Neural cell (in vitro differentiated cells): Measurements from ENCODE around the gene PRDX5. TPM values are rescaled to one million over a fixed set of nuclear protein-coding genes. Genes with fewer than 3 reads are reported as not detected.

Experiments
- H2AFZ ChIP-seq: fragments of 200-600, 300-800 bp; sonication (generic), shearing (Covaris generic); 2 replicates; pipeline ENCODE4 v1.6.0; 2014; ENCODE audit warnings: low read depth, mild to moderate bottlenecking, antibody characterized with exemption, low read length, moderate library complexity
- H3F3A ChIP-seq: fragments of 200-600 bp; shearing (Covaris generic); 2 replicates; pipeline ENCODE4 v1.6.1; 2016; ENCODE audit warnings: mild to moderate bottlenecking, moderate library complexity, mixed read lengths, antibody characterized with exemption, low read length; ENCODE audit not compliant: insufficient read depth, poor library complexity, severe bottlenecking
- H3K27ac ChIP-seq: fragments of 200-600, 300-800 bp; sonication (generic), shearing (Covaris generic); 2 replicates; pipeline ENCODE4 v1.5.1; 2014; ENCODE audit warnings: mild to moderate bottlenecking, low read length, moderate library complexity
- H3K27me3 ChIP-seq: fragments of 300-800, 200-600 bp; sonication (generic), shearing (Covaris generic); 2 replicates; pipeline ENCODE4 v1.6.0; 2014; ENCODE audit warnings: mild to moderate bottlenecking, low read depth, low read length, moderate library complexity; ENCODE audit not compliant: insufficient read depth
- H3K36me3 ChIP-seq: fragments of 300-800, 200-600 bp; sonication (generic), shearing (Covaris generic); 2 replicates; pipeline ENCODE4 v1.5.1; 2014; ENCODE audit warnings: mild to moderate bottlenecking, antibody characterized with exemption, low read length, moderate library complexity; ENCODE audit not compliant: insufficient read depth
- H3K4me2 ChIP-seq: fragments of 300-800, 200-600 bp; sonication (generic), shearing (Covaris generic); 2 replicates; pipeline ENCODE4 v1.6.0; 2014; ENCODE audit warnings: mild to moderate bottlenecking, low read length
- H3K4me3 ChIP-seq: fragments of 300-800, 200-600 bp; sonication (generic), shearing (Covaris generic); 2 replicates; pipeline ENCODE4 v1.5.1; 2014; ENCODE audit warnings: mild to moderate bottlenecking, low read length, moderate library complexity
- H3K79me2 ChIP-seq: fragments of 200-600 bp; shearing (Covaris generic); replicated peaks from 2 replicates; pipeline ENCODE4 v1.6.0; 2014; ENCODE audit warnings: mild to moderate bottlenecking, low read length, moderate library complexity; ENCODE audit not compliant: insufficient read depth
- H3K9ac ChIP-seq: fragments of 300-800, 200-600 bp; sonication (generic), shearing (Covaris generic); 2 replicates; pipeline ENCODE4 v1.6.1; 2016; ENCODE audit warnings: mild to moderate bottlenecking, low read length, mixed read lengths
- H3K9me2 ChIP-seq: fragments of 200-600 bp; shearing (Covaris generic); 2 replicates; pipeline ENCODE4 v1.6.1; 2016; ENCODE audit warnings: mild to moderate bottlenecking, low read length, mixed read lengths; ENCODE audit not compliant: insufficient read depth
- H3K9me3 ChIP-seq: fragments of 200-600, 300-800 bp; sonication (generic), shearing (Covaris generic); 2 replicates; pipeline ENCODE4 v1.6.1; 2016; ENCODE audit warnings: mild to moderate bottlenecking, mixed run types, low read length, moderate library complexity, mixed read lengths
- H4K20me1 ChIP-seq: fragments of 200-600 bp; shearing (Covaris generic); 2 replicates; pipeline ENCODE4 v1.6.1; 2016; ENCODE audit warnings: mild to moderate bottlenecking, mixed run types; ENCODE audit not compliant: insufficient read depth
- CTCF ChIP-seq: fragments of 450-650 bp; IDR thresholded peaks from 2 replicates; pipeline ENCODE4 v1.5.1; 2014; ENCODE audit warnings: antibody characterized with exemption, mild to moderate bottlenecking, moderate library complexity; ENCODE audit not compliant: poor library complexity, severe bottlenecking
- EP300 ChIP-seq: fragments of 450-650 bp; conservative IDR thresholded peaks from 2 replicates; pipeline ENCODE4 v1.6.1; 2014; ENCODE audit warnings: antibody characterized with exemption, mild to moderate bottlenecking, moderate library complexity; ENCODE audit not compliant: poor library complexity, severe bottlenecking
- EZH2 ChIP-seq: fragments of 200-600, 300-800 bp; shearing (Covaris generic), sonication (generic); IDR thresholded peaks from 2 replicates; pipeline ENCODE4 v1.6.1; 2014; ENCODE audit warnings: antibody characterized with exemption, low read length, borderline replicate concordance, mild to moderate bottlenecking; ENCODE audit not compliant: insufficient read depth, poor library complexity, severe bottlenecking
- MXI1 ChIP-seq: fragments of 450-650 bp; conservative IDR thresholded peaks from 2 replicates; pipeline ENCODE4 v1.6.1; 2014; ENCODE audit warnings: antibody characterized with exemption, mild to moderate bottlenecking; ENCODE audit not compliant: poor library complexity, severe bottlenecking
- POLR2AphosphoS5 ChIP-seq: IDR thresholded peaks from 2 replicates; pipeline ENCODE4 v1.6.1; 2012
- RAD21 ChIP-seq: fragments of 450-650 bp; conservative IDR thresholded peaks from 2 replicates; pipeline ENCODE4 v1.6.1; 2014; ENCODE audit warnings: antibody characterized with exemption, mild to moderate bottlenecking, moderate library complexity
- REST ChIP-seq: IDR thresholded peaks from 2 replicates; pipeline ENCODE4 v1.6.1; 2012; ENCODE audit warnings: borderline replicate concordance
- SMC3 ChIP-seq: fragments of 450-650 bp; conservative IDR thresholded peaks from 2 replicates; pipeline ENCODE4 v1.6.1; 2014; ENCODE audit warnings: antibody characterized with exemption, mild to moderate bottlenecking, moderate library complexity; ENCODE audit not compliant: poor library complexity
- TAF1 ChIP-seq: IDR thresholded peaks from 2 replicates; pipeline ENCODE4 v1.6.1; 2012; ENCODE audit warnings: low read depth
- polyA plus RNA-seq: library from polyadenylated mRNA; depleted of rRNA; stranded (reverse); fragments of >200 nt; gene quantifications from 2 replicates; pipeline ENCODE4 v1.2.3, GENCODE V29; 2014

Gene PRDX5
- polyA plus RNA-seq, 1 donor from 2014 or later, result 452 TPM

DNA sequence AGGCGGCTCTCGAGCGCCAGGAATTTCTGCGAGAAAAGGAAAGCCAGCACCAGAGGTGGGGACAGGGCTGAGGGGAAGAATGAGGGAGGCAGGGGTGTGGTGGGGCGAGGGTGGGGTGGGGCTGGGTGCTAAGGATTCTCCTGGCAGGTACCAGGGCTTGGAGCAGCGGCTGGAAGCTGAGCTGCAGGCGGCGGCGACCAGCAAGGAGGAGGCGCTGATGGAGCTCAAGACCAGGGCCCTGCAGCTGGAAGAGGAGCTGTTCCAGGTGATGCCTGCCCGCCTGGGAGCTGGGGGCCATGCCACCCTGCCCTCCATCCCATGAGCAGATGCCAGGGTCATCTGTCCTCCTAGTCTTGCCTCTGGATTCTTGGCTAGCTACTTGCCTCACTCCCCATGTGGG lies 31.5 kb downstream of the PRDX5 start:
- no peaks in the 10 kb centered on the region for H3K79me2 ChIP-seq
- TF ChIP-seq CTCF, result no peak
- TF ChIP-seq RAD21, result no peak
- no peak for TF ChIP-seq EP300
- TF ChIP-seq MXI1, result no peak
- no peak for TF ChIP-seq TAF1
- no peak for TF ChIP-seq SMC3
- no peak for TF ChIP-seq REST
- TF ChIP-seq EZH2, result no peak
- TF ChIP-seq POLR2AphosphoS5, result no peak
- no peak overlapping the region for H3K27ac ChIP-seq

DNA sequence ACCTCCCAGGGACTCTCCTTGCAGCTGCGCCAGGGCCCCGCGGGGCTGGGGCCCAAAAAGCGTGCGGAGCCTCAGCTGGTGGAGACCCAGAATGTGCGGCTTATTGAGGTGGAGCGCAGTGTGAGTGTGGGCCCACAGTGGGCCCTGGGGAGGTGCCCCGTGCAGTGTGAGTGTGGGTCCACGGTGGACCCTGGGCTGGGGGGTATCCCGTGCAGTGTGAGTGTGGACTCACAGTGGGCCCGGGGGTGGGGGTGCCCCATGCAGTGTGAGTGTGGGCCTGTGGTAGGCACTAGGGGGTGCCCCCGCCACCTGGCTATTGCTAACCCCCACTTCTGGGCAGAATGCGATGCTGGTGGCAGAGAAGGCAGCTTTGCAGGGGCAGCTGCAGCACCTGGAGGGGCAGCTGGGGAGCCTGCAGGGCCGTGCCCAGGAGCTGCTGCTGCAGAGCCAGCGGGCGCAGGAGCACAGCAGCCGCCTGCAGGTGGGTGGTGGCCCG lies 33.3 kb downstream of the PRDX5 start:
- H3K9me2 ChIP-seq, result no peaks in the 10 kb centered on the region
- no peaks in the 10 kb centered on the region for H3K9me3 ChIP-seq
- no peak overlapping the region for H3K27ac ChIP-seq
- no peaks in the 10 kb centered on the region for H3K36me3 ChIP-seq
- H3F3A ChIP-seq, result no peaks in the 10 kb centered on the region
- no peaks in the 10 kb centered on the region for H3K27me3 ChIP-seq
- no peak overlapping the region for H3K4me2 ChIP-seq
- no peaks in the 10 kb centered on the region for H3K79me2 ChIP-seq
- H2AFZ ChIP-seq, result no peak overlapping the region
- H3K9ac ChIP-seq, result no peak overlapping the region
- no peak overlapping the region for H3K4me3 ChIP-seq
- H4K20me1 ChIP-seq, result no peaks in the 10 kb centered on the region
- TF ChIP-seq SMC3, result no peak
- no peak for TF ChIP-seq EP300
- TF ChIP-seq POLR2AphosphoS5, result no peak
- no peak for TF ChIP-seq CTCF
- TF ChIP-seq RAD21, result no peak
- TF ChIP-seq EZH2, result no peak
- no peak for TF ChIP-seq TAF1
- no peak for TF ChIP-seq REST
- no peak for TF ChIP-seq MXI1

More for the DNA sequence above, 31.5 kb downstream of the PRDX5 start:
- H3K36me3 ChIP-seq, result no peaks in the 10 kb centered on the region
- no peaks in the 10 kb centered on the region for H3K9me2 ChIP-seq
- no peak overlapping the region for H3K4me2 ChIP-seq
- no peaks in the 10 kb centered on the region for H3K9me3 ChIP-seq
- no peak overlapping the region for H3K4me3 ChIP-seq
- H3K9ac ChIP-seq, result no peak overlapping the region
- no peaks in the 10 kb centered on the region for H4K20me1 ChIP-seq
- H3K27me3 ChIP-seq, result no peaks in the 10 kb centered on the region
- H3F3A ChIP-seq, result no peaks in the 10 kb centered on the region
- no peak overlapping the region for H2AFZ ChIP-seq
